ENCODE results near the gene GPD1.

- TF ChIP-seq CTCF (IDR thresholded peaks at IDR 0.05) (no peak), POLR2A (IDR thresholded peaks at IDR 0.05) (no peak)
These were observed 13.4 kb upstream of the GPD1 start for GRCh38 chr12:50090391-50090790.
